Measurements from ENCODE around the gene RPL37A. TPM values are rescaled to one million over a fixed set of nuclear protein-coding genes. Genes with fewer than 3 reads are reported as not detected.
A peak's percentile ranks its signal among the peaks of the same experiment; 100 is the strongest.

RPL37A gene
- total RNA-seq, 2 donors from 2014 or later = 2,589 to 2,765 TPM

- H3K4me1 ChIP-seq (ENCODE audit: control insufficient read depth, insufficient read depth, low read length) = peaks cover 5% of the 10 kb centered on the region
- DNase-seq = no peak
- H3K9me3 Mint-ChIP-seq = no peaks in the 10 kb centered on the region
- no peak overlapping the region for H3K9ac ChIP-seq (ENCODE audit: extremely low read depth, low read length, poor library complexity, severe bottlenecking)
- no peaks in the 10 kb centered on the region for H3K27me3 ChIP-seq (ENCODE audit: control insufficient read depth, insufficient read depth, low read length, poor library complexity, severe bottlenecking)
- no peak for TF ChIP-seq CTCF (conservative IDR thresholded peaks at IDR 0.05)
- no peak overlapping the region for H3K27ac ChIP-seq (ENCODE audit: low read depth, low read length)
- H3K4me1 Mint-ChIP-seq = no peaks in the 10 kb centered on the region
- H3K4me3 Mint-ChIP-seq = no peak overlapping the region
- H3K36me3 Mint-ChIP-seq (ENCODE audit: low read depth) = peaks cover 41% of the 10 kb centered on the region
- no peaks in the 10 kb centered on the region for H3K27me3 Mint-ChIP-seq (ENCODE audit: insufficient read depth)
- H3K36me3 ChIP-seq (ENCODE audit: control insufficient read depth, insufficient read depth, low read length) = peaks cover 59% of the 10 kb centered on the region
- 48% methylated on average over 2 of the region's 2 CpGs; no CpG with 5 or more reads in 1 of the 2 experiments for WGBS, 2 experiments (ENCODE audit: insufficient coverage in 1 of 2, insufficient read length in 1 of 2)
- H3K9me3 ChIP-seq (ENCODE audit: control insufficient read depth, low read length) = no peaks in the 10 kb centered on the region
- no peak overlapping the region for H3K27ac Mint-ChIP-seq
- no peak overlapping the region for H3K4me3 ChIP-seq (ENCODE audit: low read length)
Measured at GRCh38 chr2:216477283-216478035, 21.2 kb upstream of the RPL37A start.

DNA sequence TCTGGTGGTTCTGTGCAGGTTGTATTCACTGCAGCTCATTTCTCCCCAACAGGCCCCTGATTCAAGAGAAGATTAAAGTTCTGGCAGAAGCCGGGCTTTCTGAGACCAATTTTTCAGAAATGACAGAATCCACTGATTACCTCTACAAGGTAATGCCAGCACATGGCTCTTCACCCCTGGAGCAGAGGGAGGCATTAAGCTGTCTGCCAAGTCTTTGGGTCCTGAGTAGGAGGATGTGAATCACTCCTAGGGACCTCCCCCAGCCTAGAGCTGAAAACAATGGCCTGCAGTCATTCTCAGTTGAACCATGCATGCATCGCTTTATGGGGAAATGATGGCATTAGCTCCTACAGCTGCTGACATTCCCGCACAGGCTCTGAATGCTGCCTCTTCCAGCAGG, 20.5 kb upstream of the RPL37A start:
- no peak overlapping the region for H3K4me3 ChIP-seq (ENCODE audit: low read length)
- no peaks in the 10 kb centered on the region for H3K4me1 Mint-ChIP-seq
- no peaks in the 10 kb centered on the region for H3K27me3 ChIP-seq (ENCODE audit: control insufficient read depth, insufficient read depth, low read length, poor library complexity, severe bottlenecking)
- peaks cover 5% of the 10 kb centered on the region for H3K4me1 ChIP-seq (ENCODE audit: control insufficient read depth, insufficient read depth, low read length)
- DNase-seq = peak; percentile 62
- H3K9me3 Mint-ChIP-seq = no peaks in the 10 kb centered on the region
- H3K4me3 Mint-ChIP-seq = no peak overlapping the region
- WGBS, 2 experiments (ENCODE audit: insufficient coverage in 1 of 2, insufficient read length in 1 of 2) = 87 to 93% methylated on average over 3 of the region's 3 CpGs
- no peak overlapping the region for H3K27ac Mint-ChIP-seq
- no peak overlapping the region for H3K9ac ChIP-seq (ENCODE audit: extremely low read depth, low read length, poor library complexity, severe bottlenecking)
- no peak for TF ChIP-seq CTCF (conservative IDR thresholded peaks at IDR 0.05)
- H3K36me3 ChIP-seq (ENCODE audit: control insufficient read depth, insufficient read depth, low read length) = peaks cover 58% of the 10 kb centered on the region
- H3K27me3 Mint-ChIP-seq (ENCODE audit: insufficient read depth) = no peaks in the 10 kb centered on the region
- H3K9me3 ChIP-seq (ENCODE audit: control insufficient read depth, low read length) = no peaks in the 10 kb centered on the region
- no peak overlapping the region for H3K27ac ChIP-seq (ENCODE audit: low read depth, low read length)
- H3K36me3 Mint-ChIP-seq (ENCODE audit: low read depth) = peaks cover 47% of the 10 kb centered on the region

- Histone ChIP-seq H3K27ac (ENCODE audit: low read depth, low read length) (no peak overlapping the region), H3K9me3 (ENCODE audit: control insufficient read depth, low read length) (no peaks in the 10 kb centered on the region), H3K9ac (ENCODE audit: extremely low read depth, low read length, poor library complexity, severe bottlenecking) (no peak overlapping the region), H3K27me3 (ENCODE audit: control insufficient read depth, insufficient read depth, low read length, poor library complexity, severe bottlenecking) (no peaks in the 10 kb centered on the region), H3K36me3 (ENCODE audit: control insufficient read depth, insufficient read depth, low read length) (peaks cover 61% of the 10 kb centered on the region), H3K4me3 (ENCODE audit: low read length) (no peak overlapping the region), H3K4me1 (ENCODE audit: control insufficient read depth, insufficient read depth, low read length) (peaks cover 5% of the 10 kb centered on the region)
- H3K27me3 Mint-ChIP-seq (ENCODE audit: insufficient read depth) = no peaks in the 10 kb centered on the region
- H3K36me3 Mint-ChIP-seq (ENCODE audit: low read depth) = peaks cover 47% of the 10 kb centered on the region
- DNase-seq = peak; percentile 62
- H3K9me3 Mint-ChIP-seq = no peaks in the 10 kb centered on the region
- TF ChIP-seq CTCF (conservative IDR thresholded peaks at IDR 0.05) = peak; percentile 34
- no peak overlapping the region for H3K27ac Mint-ChIP-seq
- H3K4me3 Mint-ChIP-seq = no peak overlapping the region
- no peaks in the 10 kb centered on the region for H3K4me1 Mint-ChIP-seq
- 84 to 90% methylated on average over 1 of the region's 1 CpG for WGBS, 2 experiments (ENCODE audit: insufficient coverage in 1 of 2, insufficient read length in 1 of 2)
Measured at GRCh38 chr2:216478791-216479190, 19.9 kb upstream of the RPL37A start.

Data from endodermal cell (in vitro differentiated cells).